IMR-90 (cell line): ENCODE measurements around the gene RHEX. TPM values are rescaled to one million over a fixed set of nuclear protein-coding genes. Genes with fewer than 3 reads are reported as not detected.

Experiments used
- ATAC-seq: fragments of 200-7000 bp; cut with Tn5 transposase; 2 replicates; pipeline ENCODE4 v1.9.1; 2020; ENCODE audit warnings: low read depth, mild to moderate bottlenecking, moderate library complexity
- BruUV-seq: library from RNA; stranded (reverse); fragments of 400-500 nt; replicated peaks from 2 replicates; lab custom pipeline; 2021; lab: Mats Ljungman, UMichigan
- CTCF ChIA-PET: fragments of 300-600 bp; formaldehyde crosslinking; extraction: SDS; loops from one replicate; lab custom pipeline; 2021; ENCODE audit warnings: antibody characterized with exemption; lab: Yijun Ruan, JAX
- POLR2A ChIA-PET: fragments of 300-600 bp; sonication (Branson Sonifier 250); formaldehyde crosslinking; loops from one replicate; lab custom pipeline; 2022; ENCODE audit warnings: antibody characterized with exemption; ENCODE audit not compliant: unreplicated experiment; lab: Charles Lee
- DNase-seq: peaks from one replicate; pipeline ENCODE4 v3.0.0; 2013
- H2AFZ ChIP-seq: replicated peaks from 2 replicates; pipeline ENCODE3; 2013; ENCODE audit warnings: low read length, mild to moderate bottlenecking; ENCODE audit not compliant: poor library complexity
- H2AK5ac ChIP-seq: 2 replicates; pipeline ENCODE4 v1.6.1; 2013; ENCODE audit warnings: low read depth, low read length, inconsistent platforms
- H2AK9ac ChIP-seq: replicated peaks from 2 replicates; pipeline ENCODE3; 2013; ENCODE audit warnings: mild to moderate bottlenecking, low read depth, low read length, moderate library complexity; ENCODE audit not compliant: poor library complexity
- H2BK120ac ChIP-seq: 2 replicates; pipeline ENCODE4 v1.6.1; 2013; ENCODE audit warnings: low read depth, low read length, inconsistent platforms
- H2BK15ac ChIP-seq: 3 replicates; pipeline ENCODE4 v1.6.1; 2013; ENCODE audit warnings: low read depth, low read length, inconsistent platforms
- H2BK20ac ChIP-seq: 2 replicates; pipeline ENCODE4 v1.6.1; 2013; ENCODE audit warnings: low read depth, mild to moderate bottlenecking, inconsistent platforms, low read length, moderate library complexity
- H2BK5ac ChIP-seq: 2 replicates; pipeline ENCODE4 v1.6.1; 2013; ENCODE audit warnings: mild to moderate bottlenecking, low read depth, low read length, inconsistent platforms; ENCODE audit not compliant: poor library complexity, severe bottlenecking
- H3K14ac ChIP-seq: replicated peaks from 2 replicates; pipeline ENCODE4 v1.6.1; 2013; ENCODE audit warnings: low read depth, low read length, inconsistent platforms
- H3K18ac ChIP-seq: 2 replicates; pipeline ENCODE4 v1.6.1; 2013; ENCODE audit warnings: low read depth, low read length, control low read depth
- H3K23ac ChIP-seq: 2 replicates; pipeline ENCODE4 v1.6.1; 2013; ENCODE audit warnings: low read depth, low read length, inconsistent platforms
- H3K27ac ChIP-seq: 2 replicates; pipeline ENCODE4 v1.5.1; 2013; ENCODE audit warnings: mild to moderate bottlenecking, control low read depth, low read length; ENCODE audit not compliant: insufficient read depth
- H3K27me3 ChIP-seq: 2 replicates; pipeline ENCODE4 v1.6.1; 2013; ENCODE audit warnings: low read length; ENCODE audit not compliant: control insufficient read depth, insufficient read depth
- H3K36me3 ChIP-seq: 2 replicates; pipeline ENCODE4 v1.6.1; 2013; ENCODE audit warnings: low read length, mixed read lengths; ENCODE audit not compliant: control insufficient read depth, insufficient read depth
- H3K4ac ChIP-seq: 2 replicates; pipeline ENCODE4 v1.6.1; 2013; ENCODE audit warnings: low read depth, low read length, inconsistent platforms
- H3K4me1 ChIP-seq: 2 replicates; pipeline ENCODE4 v1.6.1; 2013; ENCODE audit warnings: low read length, mixed read lengths; ENCODE audit not compliant: control insufficient read depth, insufficient read depth
- H3K4me2 ChIP-seq: 2 replicates; pipeline ENCODE4 v1.6.1; 2013; ENCODE audit warnings: low read depth, mild to moderate bottlenecking, control low read depth, low read length, moderate library complexity
- H3K4me3 ChIP-seq: 2 replicates; pipeline ENCODE4 v1.5.1; 2013; ENCODE audit warnings: low read depth, mild to moderate bottlenecking, control low read depth, low read length, moderate library complexity; ENCODE audit not compliant: insufficient read depth
- H3K56ac ChIP-seq: 2 replicates; pipeline ENCODE4 v1.6.1; 2013; ENCODE audit warnings: low read length, inconsistent platforms; ENCODE audit not compliant: insufficient read depth; ENCODE audit errors: extremely low read depth
- H3K79me1 ChIP-seq, 2 experiments: 2 replicates each; pipeline ENCODE4 v1.6.1; 2013; ENCODE audit warnings: low read length in 2 of 2, inconsistent platforms in 1 of 2, low read depth in 1 of 2
- H3K9ac ChIP-seq: 2 replicates; pipeline ENCODE4 v1.6.1; 2013; ENCODE audit warnings: low read depth, low read length, control low read depth
- H3K9me1 ChIP-seq: 2 replicates; pipeline ENCODE4 v1.6.1; 2013; ENCODE audit warnings: low read length, inconsistent platforms; ENCODE audit not compliant: insufficient read depth
- H3K9me3 ChIP-seq: 2 replicates; pipeline ENCODE4 v1.6.1; 2013; ENCODE audit warnings: low read length; ENCODE audit not compliant: control insufficient read depth, insufficient read depth
- H4K20me1 ChIP-seq: 2 replicates; pipeline ENCODE4 v1.6.1; 2013; ENCODE audit warnings: low read length, inconsistent platforms; ENCODE audit not compliant: insufficient read depth
- H4K5ac ChIP-seq: 2 replicates; pipeline ENCODE4 v1.6.1; 2013; ENCODE audit warnings: mild to moderate bottlenecking, low read depth, low read length, control low read depth
- H4K8ac ChIP-seq, 2 experiments: 2 replicates each; pipeline ENCODE4 v1.6.1; 2013; ENCODE audit warnings: low read depth in 2 of 2, low read length in 2 of 2, control low read depth in 1 of 2, inconsistent platforms in 1 of 2
- H4K91ac ChIP-seq: 2 replicates; pipeline ENCODE4 v1.6.1; 2013; ENCODE audit warnings: low read depth, low read length, inconsistent platforms; ENCODE audit not compliant: insufficient read depth
- CTCF ChIP-seq: conservative IDR thresholded peaks from 2 replicates; pipeline ENCODE4 v1.5.1; 2012; ENCODE audit warnings: mild to moderate bottlenecking, low read depth, low read length, improper control_type of control experiment
- POLR2A ChIP-seq: IDR thresholded peaks from 2 replicates; pipeline ENCODE4 v1.6.1; 2012; ENCODE audit warnings: mild to moderate bottlenecking, low read depth, low read length
- RAD21 ChIP-seq: IDR thresholded peaks from 2 replicates; pipeline ENCODE4 v1.6.1; 2012; ENCODE audit warnings: low read length, improper control_type of control experiment
- RFX5 ChIP-seq: IDR thresholded peaks from 2 replicates; pipeline ENCODE4 v1.8.0; 2012; ENCODE audit warnings: low read depth, mild to moderate bottlenecking, low read length, moderate library complexity
- WGBS, 2 experiments: methylation state at CpG; one replicate each; pipeline versions ENCODE4 v1.1.5 to v1.1.7; 2013; ENCODE audit warnings: missing lambda C conversion rate in 2 of 2; ENCODE audit not compliant: insufficient read length in 1 of 2; ENCODE audit errors: extremely low coverage in 2 of 2; 5-methylcytosine and 5-hydroxymethylcytosine counted together
- dilution Hi-C: fragments of 300-500 bp; cut with HindIII; formaldehyde crosslinking; loops from one replicate; pipeline ENCODE4 v1.14.3; 2018; ENCODE audit warnings: low sequenced_read_pairs; ENCODE audit not compliant: unreplicated experiment
- in situ Hi-C: fragments of 300-500 bp; cut with MboI; formaldehyde crosslinking; loops from 3 replicates; pipeline ENCODE4 v1.14.3; 2019; ENCODE audit warnings: low sequenced_read_pairs, inconsistent platforms, mixed read lengths
- intact Hi-C: fragments of 100-400 bp; cut with micrococcal nuclease; formaldehyde crosslinking; loops from 2 replicates; pipeline ENCODE4 v1.10.0; 2022
- polyA plus RNA-seq, 3 experiments: library from polyadenylated mRNA; depleted of rRNA; stranded (reverse); fragments of >200 nt; gene quantifications; 2 replicates each; pipeline ENCODE4 v1.2.3, GENCODE V29; 2012; ENCODE audit warnings: low replicate concordance in 1 of 3
- total RNA-seq: library from RNA; depleted of rRNA; stranded (reverse); fragments of >200 nt; gene quantifications from 2 replicates; pipeline ENCODE4 v1.2.3, GENCODE V29; 2012

The RHEX gene
- total and polyA plus RNA-seq, 2 of the 4 experiments (the other 2 are of a cell fraction), result not detected

DNA sequence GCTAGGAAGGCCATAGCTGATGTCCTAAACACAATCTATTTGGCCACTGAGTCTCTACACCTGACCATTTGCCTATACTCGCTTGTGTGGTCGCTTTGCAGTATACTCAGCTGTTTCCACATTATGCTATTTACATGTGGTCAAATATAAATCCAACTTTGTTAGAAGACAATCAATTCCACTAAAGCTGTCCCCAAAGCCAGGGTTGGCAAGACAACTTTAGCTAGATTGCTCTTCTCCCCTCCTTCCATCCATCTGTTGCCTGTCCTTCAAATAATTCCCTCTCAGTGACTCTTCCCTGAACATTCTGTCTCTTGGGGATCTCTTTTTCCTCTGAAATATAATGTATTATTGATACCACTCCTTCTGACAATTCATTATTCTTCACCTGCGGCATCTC lies 34.1 kb downstream of the RHEX start:
- H3K79me1 ChIP-seq, result no peaks in the 10 kb centered on the region
- H2AK9ac ChIP-seq, result no peak overlapping the region
- H3K9ac ChIP-seq, result no peak overlapping the region
- H3K27ac ChIP-seq, result no peak overlapping the region
- H2BK15ac ChIP-seq, result no peak overlapping the region
- intact Hi-C loops, result no loop called here
- TF ChIP-seq CTCF (no peak), RAD21 (no peak), POLR2A (no peak), RFX5 (no peak)
- WGBS, 2 experiments, result no CpG with 5 or more reads among the region's 3 CpGs
- H4K8ac ChIP-seq, result no peak overlapping the region
- ChIA-PET CTCF (no interaction called here), POLR2A (no interaction called here)
- ATAC-seq (no peak), DNase-seq (no peak)
- no peak overlapping the region for H3K4me3 ChIP-seq
- peaks cover 26% of the 10 kb centered on the region for H3K27me3 ChIP-seq
- no peaks in the 10 kb centered on the region for H3K36me3 ChIP-seq
- H3K9me3 ChIP-seq, result no peaks in the 10 kb centered on the region
- no peak overlapping the region for H4K91ac ChIP-seq
- dilution Hi-C loops, result no loop called here
- H2AFZ ChIP-seq, result no peak overlapping the region
- no peak overlapping the region for H4K5ac ChIP-seq
- no peak overlapping the region for H2BK5ac ChIP-seq
- no peak overlapping the region for H3K4ac ChIP-seq
- no peak overlapping the region for H3K14ac ChIP-seq
- H3K23ac ChIP-seq, result no peak overlapping the region
- H3K56ac ChIP-seq, result no peak overlapping the region
- H3K9me1 ChIP-seq, result no peaks in the 10 kb centered on the region
- no peaks in the 10 kb centered on the region for H4K20me1 ChIP-seq
- H3K18ac ChIP-seq, result no peak overlapping the region
- in situ Hi-C loops, result no loop called here
- no peak overlapping the region for H2BK120ac ChIP-seq
- no TSS peak for BruUV-seq
- H2AK5ac ChIP-seq, result no peak overlapping the region
- no peaks in the 10 kb centered on the region for H3K4me1 ChIP-seq
- no peak overlapping the region for H2BK20ac ChIP-seq
- H3K4me2 ChIP-seq, result no peak overlapping the region
